HL-60 (cell line): Measurements from ENCODE around the gene DGKI.

Source experiments
- CTCF ChIP-seq: IDR thresholded peaks from one replicate; pipeline ENCODE4 v1.5.1; 2011; ENCODE audit warnings: low read length, control low read depth, inconsistent platforms; ENCODE audit not compliant: insufficient read depth
- POLR2AphosphoS5 ChIP-seq: IDR thresholded peaks from 2 replicates; pipeline ENCODE4 v1.6.1; 2012; ENCODE audit warnings: low read depth

GRCh38 chr7:137691566-137691965 lies 155.2 kb downstream of the DGKI start:
- TF ChIP-seq CTCF (no peak), POLR2AphosphoS5 (no peak)
